Measurements from ENCODE around the gene SPDEF.

The SPDEF gene

GRCh38 chr6:34544776-34545471 is 11.2 kb downstream of the SPDEF start:
- DNase-seq (ENCODE audit: low read depth): no peak

GRCh38 chr6:34544052-34544604 is 12.0 kb downstream of the SPDEF start:
- no peak for DNase-seq (ENCODE audit: low read depth)

- no peak for DNase-seq (ENCODE audit: low read depth)
Observed at GRCh38 chr6:34543421-34543820, 12.7 kb downstream of the SPDEF start.

GRCh38 chr6:34540841-34541240 is 15.3 kb downstream of the SPDEF start:
- no peak for DNase-seq (ENCODE audit: low read depth)

GRCh38 chr6:34540222-34540621 is 15.9 kb downstream of the SPDEF start:
- DNase-seq (ENCODE audit: low read depth): no peak

GRCh38 chr6:34539181-34539580 is 16.9 kb downstream of the SPDEF start:
- DNase-seq (ENCODE audit: low read depth): no peak

- no peak for DNase-seq (ENCODE audit: low read depth)
Observed at GRCh38 chr6:34538581-34538980, 17.5 kb downstream of the SPDEF start.

- DNase-seq (ENCODE audit: low read depth): no peak
Observed at GRCh38 chr6:34537922-34538550, 18.1 kb downstream of the SPDEF start.

GRCh38 chr6:34536959-34537848 is 18.9 kb downstream of the SPDEF start:
- no peak for DNase-seq (ENCODE audit: low read depth)

GRCh38 chr6:34536251-34536958 is 19.7 kb downstream of the SPDEF start:
- DNase-seq (ENCODE audit: low read depth): no peak

GRCh38 chr6:34535646-34536045 is 20.5 kb downstream of the SPDEF start:
- no peak for DNase-seq (ENCODE audit: low read depth)

- DNase-seq (ENCODE audit: low read depth): no peak
Observed at GRCh38 chr6:34535199-34535598, 20.9 kb downstream of the SPDEF start.

GRCh38 chr6:34534656-34535055 is 21.5 kb downstream of the SPDEF start:
- no peak for DNase-seq (ENCODE audit: low read depth)

- DNase-seq (ENCODE audit: low read depth): no peak
Observed at GRCh38 chr6:34534146-34534545, 22.0 kb downstream of the SPDEF start.

GRCh38 chr6:34532230-34532629 is 23.9 kb downstream of the SPDEF start:
- no peak for DNase-seq (ENCODE audit: low read depth)

GRCh38 chr6:34531580-34532201 is 24.4 kb downstream of the SPDEF start:
- no peak for DNase-seq (ENCODE audit: low read depth)

- DNase-seq (ENCODE audit: low read depth): no peak
Observed at GRCh38 chr6:34530753-34531365, 25.3 kb downstream of the SPDEF start.

GRCh38 chr6:34529665-34530327 is 26.3 kb downstream of the SPDEF start:
- DNase-seq (ENCODE audit: low read depth): no peak

GRCh38 chr6:34528996-34529664 is 27.0 kb downstream of the SPDEF start:
- no peak for DNase-seq (ENCODE audit: low read depth)

Data from stimulated activated CD4-positive, alpha-beta T cell treated with anti-CD3 and anti-CD28 coated beads, Interleukin-2, amount 100 ng/mL, for 4 hours (primary cell).